Activated CD8-positive, alpha-beta T cell treated with anti-CD3 and anti-CD28 coated beads for 36 hours (primary cell): ENCODE results near the gene SH3D21. TPM values are rescaled to one million over a fixed set of nuclear protein-coding genes. Genes with fewer than 3 reads are reported as not detected.

ENCODE experiments used
- ATAC-seq: fragments of 200-7000 bp; cut with Tn5 transposase; one replicate; pipeline ENCODE4 v1.10.0; 2021; ENCODE audit warnings: mild to moderate bottlenecking, moderate library complexity
- CTCF ChIA-PET: fragments of 350-600 bp; sonication (Branson Sonifier 250); formaldehyde crosslinking; loops from one replicate; lab custom pipeline; 2021; ENCODE audit warnings: antibody characterized with exemption; lab: Charles Lee
- POLR2A ChIA-PET: fragments of 350-600 bp; sonication (Branson Sonifier 250); formaldehyde crosslinking; loops from one replicate; lab custom pipeline; 2021; ENCODE audit warnings: antibody characterized with exemption; lab: Charles Lee
- DNase-seq: peaks from one replicate; pipeline ENCODE4 v3.0.0-alpha.2; 2020
- H3K27ac Mint-ChIP-seq: one replicate; pipeline ENCODE4 v1.8.0; 2021; ENCODE audit warnings: mild to moderate bottlenecking, mixed read lengths
- H3K27me3 Mint-ChIP-seq: one replicate; pipeline ENCODE4 v1.8.0; 2021; ENCODE audit warnings: mixed read lengths
- H3K36me3 Mint-ChIP-seq: one replicate; pipeline ENCODE4 v1.8.0; 2021; ENCODE audit warnings: low read depth, mixed read lengths
- H3K4me1 Mint-ChIP-seq: one replicate; pipeline ENCODE4 v1.8.0; 2021; ENCODE audit warnings: low read depth, mixed read lengths
- H3K4me3 Mint-ChIP-seq: one replicate; pipeline ENCODE4 v1.8.0; 2021; ENCODE audit warnings: mild to moderate bottlenecking, moderate library complexity, mixed read lengths
- H3K9me3 Mint-ChIP-seq: one replicate; pipeline ENCODE4 v1.8.0; 2021; ENCODE audit warnings: mixed read lengths
- CTCF ChIP-seq: fragments of 200-600 bp; IDR thresholded peaks from one replicate; pipeline ENCODE4 v1.8.0; 2022; ENCODE audit warnings: antibody characterized with exemption, mild to moderate bottlenecking
- intact Hi-C: fragments of 100-400 bp; cut with micrococcal nuclease; formaldehyde crosslinking; loops from one replicate; pipeline ENCODE4 v1.10.0; 2022
- total RNA-seq, 2 experiments: library from RNA; stranded (reverse); gene quantifications; one replicate each; pipeline ENCODE4 v1.2.3, GENCODE V29; 2021

SH3D21 gene
- total RNA-seq, 2 experiments from 2014 or later: 17.8 to 21.0 TPM

GRCh38 chr1:36339215-36339614 is 33.0 kb downstream of the SH3D21 start:
- CTCF ChIA-PET: no interaction called here
- H3K9me3 Mint-ChIP-seq: no peaks in the 10 kb centered on the region
- peaks cover 2% of the 10 kb centered on the region for H3K4me1 Mint-ChIP-seq
- POLR2A ChIA-PET: interaction anchor here (0.6 kb wide), 1 partner anchor 621 kb away, joined by 3 read pairs; no protein-coding TSS in a partner anchor
- H3K4me3 Mint-ChIP-seq: no peak overlapping the region
- intact Hi-C loops: no loop called here
- H3K36me3 Mint-ChIP-seq: peaks cover 11% of the 10 kb centered on the region
- H3K27me3 Mint-ChIP-seq: no peaks in the 10 kb centered on the region
- ATAC-seq (no peak), DNase-seq (no peak)
- H3K27ac Mint-ChIP-seq: no peak overlapping the region
- TF ChIP-seq CTCF: no peak

- H3K4me1 Mint-ChIP-seq: peaks cover 2% of the 10 kb centered on the region
- TF ChIP-seq CTCF: no peak
- H3K4me3 Mint-ChIP-seq: no peak overlapping the region
- no peak overlapping the region for H3K27ac Mint-ChIP-seq
- intact Hi-C loops: loop anchor here (5.0 kb wide), 1 partner anchor 83 kb away; no protein-coding TSS in a partner anchor
- ChIA-PET POLR2A (interaction anchor here (0.6 kb wide), 1 partner anchor 622 kb away, joined by 3 read pairs; no protein-coding TSS in a partner anchor), CTCF (no interaction called here)
- no peak for ATAC-seq
- H3K36me3 Mint-ChIP-seq: peaks cover 15% of the 10 kb centered on the region
- H3K27me3 Mint-ChIP-seq: no peaks in the 10 kb centered on the region
- DNase-seq: no peak
- no peaks in the 10 kb centered on the region for H3K9me3 Mint-ChIP-seq
Observed at GRCh38 chr1:36339615-36340014, 33.4 kb downstream of the SH3D21 start.

GRCh38 chr1:36341626-36342320 is 35.6 kb downstream of the SH3D21 start:
- Mint-ChIP-seq H3K4me1 (peaks cover 2% of the 10 kb centered on the region), H3K27ac (no peak overlapping the region), H3K9me3 (no peaks in the 10 kb centered on the region), H3K36me3 (peaks cover 18% of the 10 kb centered on the region), H3K4me3 (no peak overlapping the region), H3K27me3 (no peaks in the 10 kb centered on the region)
- intact Hi-C loops: loop anchor here (5.0 kb wide), 1 partner anchor 81 kb away; no protein-coding TSS in a partner anchor
- TF ChIP-seq CTCF: no peak
- ChIA-PET POLR2A (interaction anchor here (0.6 to 1.7 kb wide), 3 partner anchors 9 to 117 kb away, joined by 3 to 4 read pairs (median 3); partner anchors contain the start of gene THRAP3), CTCF (interaction anchor here (0.6 to 5.6 kb wide), 31 partner anchors 9 to 192 kb away, joined by 3 to 78 read pairs (median 5); partner anchors contain the start of genes EVA1B, LSM10 and SH3D21)
- ATAC-seq (no peak), DNase-seq (no peak)

GRCh38 chr1:36342426-36343185 is 36.4 kb downstream of the SH3D21 start:
- POLR2A ChIA-PET: interaction anchor here (0.8 to 1.7 kb wide), 3 partner anchors 10 to 78 kb away, joined by 3 read pairs; no protein-coding TSS in a partner anchor
- peak; percentile 69 for DNase-seq

More at GRCh38 chr1:36342426-36343185, 36.4 kb downstream of the SH3D21 start:
- peaks cover 2% of the 10 kb centered on the region for H3K4me1 Mint-ChIP-seq
- H3K27ac Mint-ChIP-seq: peak overlapping the region; percentile 34
- H3K36me3 Mint-ChIP-seq: peaks cover 22% of the 10 kb centered on the region
- ATAC-seq: peak; percentile 91
- intact Hi-C loops: loop anchor here (5.0 kb wide), 1 partner anchor 80 kb away; no protein-coding TSS in a partner anchor
- CTCF ChIA-PET: interaction anchor here (0.6 to 5.6 kb wide), 36 partner anchors 9 to 192 kb away, joined by 3 to 78 read pairs (median 4); partner anchors contain the start of genes EVA1B, LSM10 and SH3D21
- no peaks in the 10 kb centered on the region for H3K27me3 Mint-ChIP-seq
- no peak overlapping the region for H3K4me3 Mint-ChIP-seq
- TF ChIP-seq CTCF: peak; percentile 83
- H3K9me3 Mint-ChIP-seq: no peaks in the 10 kb centered on the region
